ENCODE measurements around the gene TRNAU1AP.

TRNAU1AP gene

DNA sequence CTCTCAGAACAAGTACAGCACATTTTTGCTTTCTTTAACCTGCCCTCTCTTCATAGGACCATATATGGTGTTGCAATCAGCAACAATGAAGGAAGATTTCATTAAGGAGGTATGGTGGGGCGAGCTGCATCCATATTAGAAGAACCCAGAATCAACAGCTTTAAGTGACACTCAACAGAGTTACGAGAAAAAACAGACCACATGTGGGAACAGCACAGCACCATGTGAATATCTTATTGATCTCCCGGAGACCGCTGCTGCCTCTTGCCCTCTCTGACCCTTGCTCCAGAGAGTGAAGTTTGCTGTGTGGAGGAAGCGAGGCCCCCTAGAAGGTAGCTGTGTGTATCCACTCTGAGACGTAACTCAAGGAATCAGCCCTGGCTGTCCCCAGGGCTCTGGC is 52.1 kb downstream of the TRNAU1AP start:
- no peak for DNase-seq (ENCODE audit: low read depth in 1 of 2, low spot score in 1 of 2)

DNA sequence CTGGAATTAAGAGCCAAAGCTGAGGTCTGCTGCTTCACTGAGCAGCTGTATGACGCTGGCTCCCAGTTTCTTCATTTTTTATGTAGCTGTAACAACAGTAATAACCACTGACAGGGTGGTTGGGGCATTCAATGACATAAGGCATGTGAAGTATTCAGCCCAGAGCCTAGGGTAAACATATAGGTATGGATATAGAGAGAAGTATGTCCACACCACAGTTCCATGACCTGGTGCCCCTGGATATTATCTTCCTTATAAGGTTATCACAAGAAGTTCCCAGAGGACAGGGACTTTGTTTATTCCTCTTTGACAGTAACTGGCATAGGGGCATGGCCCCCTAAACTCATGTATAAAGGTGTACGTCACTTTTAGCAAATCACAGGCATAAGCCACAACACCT is 53.9 kb downstream of the TRNAU1AP start:
- no peak for DNase-seq (ENCODE audit: low read depth in 1 of 2, low spot score in 1 of 2)

DNA sequence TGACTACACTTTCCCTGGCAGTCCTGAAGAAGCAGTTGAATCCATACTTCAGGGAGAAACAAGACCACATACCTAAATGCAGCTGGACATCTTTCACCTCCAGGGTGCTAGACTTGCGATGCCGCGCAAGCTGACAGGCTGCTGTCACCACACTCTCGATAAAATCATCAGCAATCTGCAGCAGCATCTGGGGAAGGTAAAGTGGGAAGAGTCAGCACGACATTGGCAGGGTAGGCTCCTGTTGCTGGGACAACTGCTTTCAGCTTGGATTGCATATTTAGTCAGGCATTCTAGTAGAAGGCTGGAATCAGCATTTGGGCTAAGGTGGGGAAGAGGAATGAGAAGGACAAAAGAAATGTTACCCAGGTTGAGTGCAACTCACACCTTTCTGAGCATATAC is 60.3 kb downstream of the TRNAU1AP start:
- no peak for DNase-seq (ENCODE audit: low read depth in 1 of 2, low spot score in 1 of 2)

All from stimulated activated CD4-positive, alpha-beta T cell treated with anti-CD3 and anti-CD28 coated beads, Interleukin-15, amount 100 ng/mL, for 1 hour (primary cell).